Measurements from ENCODE around the gene UVSSA.

UVSSA gene

GRCh38 chr4:1316537-1317168 is 30.4 kb upstream of the UVSSA start:
- no peak for DNase-seq

GRCh38 chr4:1317177-1318045 is 29.6 kb upstream of the UVSSA start:
- no peak for DNase-seq

GRCh38 chr4:1318046-1318375 is 29.0 kb upstream of the UVSSA start:
- DNase-seq, result no peak

DNA sequence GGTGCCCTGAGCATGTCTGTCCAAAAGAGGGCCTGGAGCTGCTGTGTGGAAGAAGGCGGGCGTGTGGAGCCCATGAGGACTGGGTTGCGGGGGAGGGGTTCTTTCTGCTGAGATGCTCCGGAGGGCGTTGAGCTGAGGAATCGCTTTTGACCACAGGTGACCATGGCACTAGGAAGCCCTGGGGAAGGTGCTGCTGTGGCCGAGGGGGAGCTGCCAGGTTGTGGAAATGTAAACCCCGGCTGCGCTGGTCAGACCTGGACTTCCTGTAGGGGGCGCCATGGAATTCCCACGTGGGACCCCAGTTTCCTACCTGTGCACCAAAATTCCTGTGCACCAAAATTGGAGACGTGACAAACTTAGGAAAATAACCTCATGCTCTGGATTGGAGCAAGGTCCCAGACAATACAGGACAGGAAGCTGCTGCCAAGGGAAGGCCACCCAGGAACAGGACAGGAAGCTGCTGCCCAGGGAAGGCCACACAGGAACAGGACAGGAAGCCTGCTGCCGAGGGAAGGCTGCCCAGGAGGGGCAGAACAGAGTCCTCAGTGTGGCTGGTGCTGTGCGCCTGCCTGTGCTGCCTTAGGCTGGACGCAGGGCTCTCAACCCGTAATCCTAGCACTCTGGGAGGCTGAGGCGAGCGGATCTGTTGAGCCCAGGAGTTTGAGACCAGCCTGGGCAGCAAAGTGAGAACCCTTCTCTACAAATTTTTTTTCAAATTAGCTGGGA is 28.4 kb upstream of the UVSSA start:
- DNase-seq, result no peak

DNA sequence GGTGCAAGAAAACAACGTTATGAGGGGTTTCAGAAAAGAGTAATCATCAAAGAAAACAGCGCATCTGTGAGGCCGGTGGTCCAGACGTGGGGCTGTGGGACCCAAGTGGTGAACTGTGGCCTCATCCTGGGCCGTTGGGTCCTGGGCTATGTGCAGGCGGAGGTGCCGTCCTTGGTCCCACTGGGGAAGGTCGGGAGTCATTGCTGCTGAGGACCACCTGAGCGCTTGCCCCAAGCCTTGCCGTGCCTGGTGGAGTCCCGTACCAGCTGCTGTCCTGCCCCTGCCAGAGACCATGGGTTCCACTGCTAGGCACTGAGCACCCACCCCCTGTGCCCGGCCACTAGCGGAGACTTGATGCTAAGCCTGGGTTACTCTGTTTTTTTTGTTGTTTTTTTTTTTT is 25.5 kb upstream of the UVSSA start:
- no peak for DNase-seq

GRCh38 chr4:1321946-1322650 is 24.9 kb upstream of the UVSSA start:
- DNase-seq, result no peak

GRCh38 chr4:1323280-1323634 is 23.8 kb upstream of the UVSSA start:
- DNase-seq, result no peak

- peak; percentile 80 for DNase-seq
These were observed 23.2 kb upstream of the UVSSA start for GRCh38 chr4:1323635-1324442.

GRCh38 chr4:1324443-1325175 is 22.4 kb upstream of the UVSSA start:
- DNase-seq, result peak; percentile 27

DNA sequence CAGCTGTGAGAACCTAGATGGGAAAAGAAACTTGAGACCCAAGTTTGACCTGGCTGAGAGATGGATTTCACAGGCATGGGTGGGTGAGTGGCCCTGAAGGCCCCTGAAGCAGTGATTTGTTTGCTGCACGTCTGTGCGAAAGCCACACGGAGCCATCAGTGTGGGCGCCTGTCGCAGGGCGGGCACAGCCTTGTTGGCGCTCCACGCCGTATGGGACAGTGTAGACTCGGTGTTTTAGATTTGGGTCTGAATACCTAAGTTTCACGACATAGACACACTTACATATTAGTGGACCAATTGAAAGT is 21.9 kb upstream of the UVSSA start:
- no peak for DNase-seq

DNA sequence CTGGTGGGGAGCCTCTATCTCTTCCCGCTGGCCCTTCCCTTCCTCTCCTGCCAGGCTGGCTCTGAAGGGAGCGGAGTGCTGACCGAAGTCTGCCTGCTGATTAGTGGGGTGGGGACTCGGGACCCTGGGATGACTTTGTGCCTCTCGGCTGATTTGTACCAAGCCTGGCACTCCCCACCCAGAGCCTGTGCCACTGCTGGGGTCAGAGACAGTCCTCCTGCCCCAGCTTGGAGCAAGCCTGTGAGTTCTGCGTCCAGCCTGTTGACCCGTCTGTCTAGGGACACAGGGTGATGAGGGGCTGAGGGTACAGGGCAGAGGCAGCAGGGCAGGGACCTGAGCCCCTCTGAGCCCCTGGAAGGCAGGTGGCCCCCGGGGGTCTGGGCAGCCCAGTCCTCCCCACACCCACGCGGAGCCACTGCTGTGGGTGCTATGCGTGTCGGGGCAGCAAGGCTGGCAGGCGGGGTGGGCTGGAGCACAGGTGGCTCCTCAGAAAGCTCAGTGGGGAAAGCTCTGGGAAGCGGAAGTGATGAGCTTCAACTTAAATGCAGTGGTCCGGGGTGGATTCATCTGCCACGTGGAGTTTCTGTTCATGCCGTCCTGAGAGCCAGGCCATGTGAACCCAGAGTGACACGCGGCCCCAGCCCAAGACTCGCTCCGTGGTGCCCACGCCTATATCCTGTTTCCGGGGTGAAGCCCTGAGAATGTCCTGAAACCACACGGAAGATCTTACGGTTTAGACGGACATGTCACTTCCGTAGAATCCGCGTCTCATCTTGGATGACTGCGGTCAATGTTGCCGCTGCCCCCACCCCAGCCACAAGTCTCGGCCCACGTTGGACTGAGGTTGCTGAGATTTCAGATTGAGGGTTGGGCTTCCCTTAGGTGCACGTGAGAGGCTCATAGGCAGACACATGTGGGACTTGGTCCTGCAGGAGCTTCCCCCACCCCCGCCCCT is 21.1 kb upstream of the UVSSA start:
- DNase-seq, result no peak

DNA sequence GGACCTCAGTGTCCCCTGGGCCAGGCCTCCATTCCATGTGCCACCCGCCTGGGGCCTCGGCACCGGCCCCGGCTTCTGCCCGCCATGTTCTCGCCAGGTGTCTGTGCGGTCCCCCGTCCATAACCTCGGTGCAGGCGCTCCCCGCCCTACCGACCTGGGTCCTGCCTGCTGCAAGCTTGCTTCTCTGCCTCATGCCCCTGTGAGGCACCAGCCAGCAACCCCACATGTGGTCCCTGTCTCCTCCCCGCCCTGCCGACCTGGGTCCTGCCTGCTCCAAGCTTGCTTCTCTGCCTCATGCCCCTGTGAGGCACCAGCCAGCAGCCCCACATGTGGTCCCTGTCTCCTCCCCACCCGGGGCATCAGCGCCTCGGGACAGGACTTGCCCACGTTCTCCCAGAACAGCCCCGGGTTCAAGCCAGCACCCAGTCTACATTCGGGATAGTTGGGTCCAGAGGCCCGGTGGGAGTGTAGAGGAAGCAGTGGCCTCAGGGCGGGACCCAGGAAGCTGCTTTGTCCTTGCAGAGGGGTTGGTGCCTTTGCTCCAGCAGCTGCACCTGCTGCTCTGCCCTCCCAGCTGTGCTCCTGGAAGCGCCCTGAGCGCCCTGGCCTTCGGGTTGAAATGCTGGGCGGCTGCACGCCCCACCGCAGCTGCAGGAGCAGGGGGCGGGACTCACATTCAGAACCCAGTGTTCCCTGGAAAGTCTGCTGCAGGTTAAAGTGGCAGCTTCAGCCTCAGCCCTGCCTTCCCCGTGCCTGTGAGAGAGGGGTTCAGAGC is 20.1 kb upstream of the UVSSA start:
- no peak for DNase-seq

DNA sequence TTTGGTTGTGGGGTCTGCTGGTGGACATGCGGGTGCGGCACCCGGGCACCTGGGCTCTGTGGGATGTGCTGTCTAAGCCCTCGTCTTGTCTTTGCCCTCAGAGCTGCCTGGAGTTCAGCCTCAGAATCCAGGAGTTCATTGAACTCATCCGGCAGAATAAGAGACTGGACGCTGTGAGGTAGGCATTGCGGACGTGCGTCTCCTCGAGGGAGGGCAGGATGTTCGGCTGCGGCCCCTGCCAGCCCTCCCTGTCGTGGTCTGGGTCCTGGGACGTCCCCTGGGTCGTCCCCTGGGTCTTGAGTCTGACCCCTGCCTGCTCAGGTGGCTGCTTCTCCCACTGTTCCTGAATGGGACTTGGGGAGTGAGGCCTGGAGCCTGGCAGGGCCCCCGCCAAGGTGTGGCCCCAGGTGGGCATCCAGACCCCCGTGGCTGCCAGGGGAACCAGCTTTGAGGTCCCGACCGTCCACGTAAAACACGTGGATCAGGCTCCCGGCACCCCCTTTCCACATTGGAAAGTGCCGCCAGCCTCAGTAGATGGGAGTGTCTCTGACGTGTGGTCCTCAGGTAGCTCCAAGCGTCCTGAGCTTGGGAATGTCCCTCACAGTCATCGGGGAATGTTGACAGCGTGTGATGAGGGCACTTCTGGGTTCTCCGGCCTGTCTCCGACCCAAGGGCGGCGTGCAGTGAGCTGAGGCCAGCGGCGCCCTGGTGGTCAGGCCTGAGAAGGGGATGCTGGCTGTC is 19.3 kb upstream of the UVSSA start:
- no peak for DNase-seq

DNA sequence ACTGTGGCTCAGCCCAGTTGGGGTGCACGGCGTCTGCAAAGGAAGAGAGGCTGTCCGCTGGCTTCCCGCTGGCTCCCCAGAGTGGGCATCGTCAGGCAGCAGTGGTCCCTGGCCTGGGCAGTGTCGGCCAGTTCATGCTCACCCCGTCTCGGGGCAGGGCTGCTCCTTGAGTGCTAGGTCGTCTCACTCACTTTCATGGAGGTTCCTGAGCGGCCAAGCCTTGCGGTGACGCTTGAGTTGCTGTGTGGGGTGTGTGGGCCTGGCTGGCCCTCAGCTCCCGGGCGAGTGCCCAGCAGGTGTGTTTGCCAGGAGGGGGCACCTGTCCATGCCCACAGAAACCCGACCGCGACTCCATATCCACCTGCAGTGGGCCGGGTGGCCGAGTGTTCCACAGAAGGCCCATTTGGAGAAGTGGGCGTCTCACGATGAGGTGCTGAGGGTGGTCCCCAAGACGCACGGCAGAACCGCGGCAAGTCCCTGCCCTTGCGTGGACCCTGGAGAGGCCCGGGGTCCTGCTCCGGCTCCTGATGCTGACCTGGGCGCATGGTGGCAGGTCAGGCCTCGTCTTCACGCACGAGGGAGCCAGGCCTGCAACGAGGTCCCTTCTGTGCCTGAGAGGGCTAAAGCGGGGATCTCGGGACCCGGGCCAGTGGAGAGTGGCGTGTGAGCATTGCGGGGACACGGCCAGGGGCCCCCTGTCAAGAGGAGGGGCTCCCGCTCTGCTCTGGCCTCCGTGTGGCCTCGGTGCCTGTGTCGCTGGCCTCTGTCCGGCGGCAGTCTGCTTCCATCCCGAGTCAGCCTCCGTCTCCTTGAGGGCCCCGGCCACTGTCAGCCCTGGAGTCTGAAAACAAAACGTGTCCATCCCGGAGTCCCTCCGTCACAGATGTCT is 18.5 kb upstream of the UVSSA start:
- no peak for DNase-seq

DNA sequence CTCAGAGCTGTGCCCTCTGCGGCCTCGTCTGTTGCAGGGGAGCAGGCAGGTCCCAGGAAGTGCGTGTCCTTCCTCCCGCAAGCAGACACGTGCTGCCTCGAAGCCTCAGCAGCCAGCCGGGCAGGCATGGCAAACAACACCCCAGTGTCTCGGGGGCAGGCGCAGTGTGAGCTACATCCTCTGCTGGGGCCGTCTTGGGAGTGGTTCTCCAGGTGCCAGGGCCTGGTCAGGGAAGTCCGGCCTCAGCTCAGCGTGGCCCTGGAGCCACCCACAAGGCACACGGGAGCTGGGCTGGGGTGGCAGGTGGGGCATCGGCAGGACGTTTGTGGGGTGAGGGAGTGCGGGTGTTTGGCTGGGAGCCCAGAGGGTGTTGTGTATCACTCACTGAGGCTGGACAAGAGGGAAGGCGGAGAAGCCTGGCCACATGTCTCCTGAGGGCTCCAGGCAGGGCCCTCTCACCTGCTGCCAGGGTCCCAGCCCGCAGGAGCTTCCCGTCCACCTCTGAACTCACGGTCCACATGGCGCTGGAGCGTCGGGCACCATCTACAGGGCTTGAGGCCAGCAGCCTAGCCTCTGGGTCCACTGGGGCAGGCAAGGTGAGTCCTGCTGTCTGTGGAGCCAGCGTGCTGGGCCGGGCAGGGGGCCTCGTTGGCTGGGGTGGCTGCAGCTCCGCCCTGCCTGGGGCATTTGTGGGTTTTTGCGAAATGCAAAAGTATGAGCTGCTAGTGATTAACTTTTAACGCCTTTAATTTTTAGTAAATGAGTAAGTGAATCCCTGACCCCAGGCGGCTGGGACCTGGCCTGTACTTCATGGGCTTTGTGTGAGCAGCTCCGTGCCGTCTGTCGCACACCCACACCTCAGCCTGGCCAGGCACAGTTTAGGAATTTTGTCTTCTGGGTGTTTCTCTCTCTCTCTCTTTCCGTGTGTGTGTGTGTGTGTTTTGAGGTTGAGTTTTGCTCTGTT is 17.3 kb upstream of the UVSSA start:
- DNase-seq, result no peak

- DNase-seq, result no peak
These were observed 16.0 kb upstream of the UVSSA start for GRCh38 chr4:1330761-1331590.
